GM21619 (cell line): ENCODE data around the gene HDDC3.

Source experiments
- ATAC-seq: cut with Tn5 transposase; IDR thresholded peaks from one replicate; pipeline ENCODE4 v1.9.1; 2021; ENCODE audit not compliant: unreplicated experiment

The HDDC3 gene

GRCh38 chr15:90931828-90932659 is at the start of gene HDDC3:
HDDC3 (minus strand) TSS chr15:90932549; CDS start chr15:90932540, 9 bp downstream.
- ATAC-seq, result peak; percentile 42

- ATAC-seq, result peak; percentile 40
Measured at GRCh38 chr15:90982135-90982534, 49.8 kb upstream of the HDDC3 start.

- ATAC-seq, result peak; percentile 81
Measured at GRCh38 chr15:90981681-90982080, 49.3 kb upstream of the HDDC3 start.

GRCh38 chr15:90979582-90979981 is 47.2 kb upstream of the HDDC3 start:
- no peak for ATAC-seq

- ATAC-seq, result no peak
Measured at GRCh38 chr15:90974216-90974615, 41.9 kb upstream of the HDDC3 start.

- no peak for ATAC-seq
Measured at GRCh38 chr15:90972133-90972532, 39.8 kb upstream of the HDDC3 start.

GRCh38 chr15:90970274-90970673 is 37.9 kb upstream of the HDDC3 start:
- ATAC-seq, result no peak

- ATAC-seq, result no peak
Measured at GRCh38 chr15:90968434-90968833, 36.1 kb upstream of the HDDC3 start.

- no peak for ATAC-seq
Measured at GRCh38 chr15:90967206-90967605, 34.9 kb upstream of the HDDC3 start.

- ATAC-seq, result no peak
Measured at GRCh38 chr15:90966262-90966661, 33.9 kb upstream of the HDDC3 start.

- ATAC-seq, result no peak
Measured at GRCh38 chr15:90962021-90962420, 29.7 kb upstream of the HDDC3 start.

GRCh38 chr15:90960298-90961091 is 28.1 kb upstream of the HDDC3 start:
- no peak for ATAC-seq

GRCh38 chr15:90959894-90960293 is 27.5 kb upstream of the HDDC3 start:
- ATAC-seq, result no peak

- no peak for ATAC-seq
Measured at GRCh38 chr15:90959028-90959595, 26.8 kb upstream of the HDDC3 start.

GRCh38 chr15:90957791-90958190 is 25.4 kb upstream of the HDDC3 start:
- no peak for ATAC-seq

GRCh38 chr15:90957031-90957790 is 24.9 kb upstream of the HDDC3 start:
- no peak for ATAC-seq

GRCh38 chr15:90956274-90957030 is 24.1 kb upstream of the HDDC3 start:
- ATAC-seq, result no peak

- no peak for ATAC-seq
Measured at GRCh38 chr15:90955624-90956273, 23.4 kb upstream of the HDDC3 start.

- peak; percentile 91 for ATAC-seq
Measured at GRCh38 chr15:90954712-90955623, 22.6 kb upstream of the HDDC3 start, which contains the start of gene RCCD1. RCCD1 (plus strand) TSS chr15:90954884; CDS start chr15:90956735, 1,851 bp downstream.
